IMR-90 (cell line): ENCODE results near the gene GIPC3.

Experiments used
- CHD1 ChIP-seq: IDR thresholded peaks from 2 replicates; pipeline ENCODE4 v1.6.1; 2012; ENCODE audit warnings: low read depth, low read length, improper control_type of control experiment
- MAFK ChIP-seq: IDR thresholded peaks from 2 replicates; pipeline ENCODE4 v1.6.1; 2012; ENCODE audit warnings: low read depth, low read length, improper control_type of control experiment
- POLR2A ChIP-seq: IDR thresholded peaks from 2 replicates; pipeline ENCODE4 v1.6.1; 2012; ENCODE audit warnings: mild to moderate bottlenecking, low read depth, low read length
- RAD21 ChIP-seq: IDR thresholded peaks from 2 replicates; pipeline ENCODE4 v1.6.1; 2012; ENCODE audit warnings: low read length, improper control_type of control experiment
- TF ChIP-seq, protein P1 (sequence below): conservative IDR thresholded peaks from 2 replicates; pipeline ENCODE4 v1.5.1; 2012; ENCODE audit warnings: mild to moderate bottlenecking, low read depth, low read length, improper control_type of control experiment

DNA sequence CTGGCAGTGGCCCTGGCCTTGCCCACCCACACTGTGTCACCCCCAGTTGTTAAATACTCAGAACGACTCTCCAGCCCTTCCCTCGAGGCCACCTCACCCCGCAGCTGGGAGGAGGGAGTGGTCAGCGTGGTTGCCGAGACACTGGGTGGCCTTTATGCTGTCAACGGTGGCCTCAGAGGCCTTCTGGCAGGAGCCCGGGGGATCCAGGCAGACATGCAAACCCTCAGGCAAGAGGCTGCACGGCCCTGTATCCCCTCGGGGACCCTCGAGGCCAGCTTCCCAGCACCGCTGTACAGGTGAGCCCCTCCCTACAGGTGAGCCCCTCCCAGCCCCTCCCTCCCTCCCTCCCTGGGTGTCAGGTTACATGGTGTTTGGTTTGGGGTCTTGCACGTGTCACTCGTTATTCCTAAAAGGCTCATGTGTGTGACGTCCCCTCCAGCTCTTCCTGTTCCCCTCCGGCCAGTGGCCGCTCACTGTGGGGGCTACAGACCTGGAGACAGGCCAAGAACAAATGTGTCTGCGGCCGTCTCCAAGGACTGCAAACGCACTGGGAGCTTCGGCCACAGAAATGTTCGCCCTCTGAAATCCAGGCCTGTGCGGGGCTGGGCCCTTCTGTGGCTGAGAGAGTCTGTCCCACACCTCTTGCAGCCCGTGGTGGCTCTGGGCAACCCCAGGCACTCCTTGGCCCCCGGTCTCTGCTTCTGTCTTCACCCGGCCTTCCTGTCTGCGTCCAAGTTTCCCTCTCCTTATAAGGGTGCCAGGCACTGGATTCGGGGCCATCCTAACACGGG is 46.1 kb upstream of the GIPC3 start, which contains the start of gene TEKTIP1:
- no peak for TF ChIP-seq CHD1
- TF ChIP-seq, protein P1, sequence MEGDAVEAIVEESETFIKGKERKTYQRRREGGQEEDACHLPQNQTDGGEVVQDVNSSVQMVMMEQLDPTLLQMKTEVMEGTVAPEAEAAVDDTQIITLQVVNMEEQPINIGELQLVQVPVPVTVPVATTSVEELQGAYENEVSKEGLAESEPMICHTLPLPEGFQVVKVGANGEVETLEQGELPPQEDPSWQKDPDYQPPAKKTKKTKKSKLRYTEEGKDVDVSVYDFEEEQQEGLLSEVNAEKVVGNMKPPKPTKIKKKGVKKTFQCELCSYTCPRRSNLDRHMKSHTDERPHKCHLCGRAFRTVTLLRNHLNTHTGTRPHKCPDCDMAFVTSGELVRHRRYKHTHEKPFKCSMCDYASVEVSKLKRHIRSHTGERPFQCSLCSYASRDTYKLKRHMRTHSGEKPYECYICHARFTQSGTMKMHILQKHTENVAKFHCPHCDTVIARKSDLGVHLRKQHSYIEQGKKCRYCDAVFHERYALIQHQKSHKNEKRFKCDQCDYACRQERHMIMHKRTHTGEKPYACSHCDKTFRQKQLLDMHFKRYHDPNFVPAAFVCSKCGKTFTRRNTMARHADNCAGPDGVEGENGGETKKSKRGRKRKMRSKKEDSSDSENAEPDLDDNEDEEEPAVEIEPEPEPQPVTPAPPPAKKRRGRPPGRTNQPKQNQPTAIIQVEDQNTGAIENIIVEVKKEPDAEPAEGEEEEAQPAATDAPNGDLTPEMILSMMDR: no peak
- TF ChIP-seq POLR2A: no peak
- TF ChIP-seq RAD21: no peak
- TF ChIP-seq MAFK: no peak
